ENCODE data around the gene TLR4.

The TLR4 gene

DNA sequence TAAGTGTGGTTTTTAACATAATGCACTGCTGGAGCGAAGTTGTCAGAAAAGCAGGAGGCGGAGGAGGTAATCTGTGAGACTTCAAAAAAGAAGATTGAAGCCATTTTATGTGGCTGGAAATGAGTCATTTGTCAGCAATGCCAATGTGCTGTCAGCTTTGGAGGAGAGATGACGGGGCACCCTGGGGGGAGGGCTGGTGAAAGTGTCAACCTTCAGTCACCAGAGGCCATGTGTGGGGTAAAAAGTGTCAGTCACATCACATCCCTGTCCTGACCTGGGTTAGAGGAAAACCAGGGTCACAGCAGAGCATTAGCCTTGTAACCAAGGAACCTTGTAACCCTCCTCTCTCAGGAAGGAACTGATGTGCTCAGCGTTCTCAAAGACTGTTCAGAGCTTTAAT is 59.1 kb downstream of the TLR4 start:
- Histone ChIP-seq H3K9ac (ENCODE audit: low read depth in 1 of 2, low read length in 2 of 2) (no peak overlapping the region), H3K4me3 (ENCODE audit: low read length in 2 of 2) (no peak overlapping the region), H3K36me3 (ENCODE audit: control insufficient read depth in 2 of 2, insufficient read depth in 2 of 2, low read length in 2 of 2) (no peaks in the 10 kb centered on the region), H3K4me1 (ENCODE audit: control insufficient read depth in 2 of 2, insufficient read depth in 2 of 2, low read length in 2 of 2) (no peaks in the 10 kb centered on the region), H3K9me3 (ENCODE audit: control insufficient read depth in 2 of 2, low read length in 2 of 2) (no peaks in the 10 kb centered on the region), H3K27ac (ENCODE audit: low read depth in 2 of 2, low read length in 2 of 2) (no peak overlapping the region), H3K27me3 (ENCODE audit: control insufficient read depth in 2 of 2, insufficient read depth in 2 of 2, low read length in 2 of 2) (no peaks in the 10 kb centered on the region)

DNA sequence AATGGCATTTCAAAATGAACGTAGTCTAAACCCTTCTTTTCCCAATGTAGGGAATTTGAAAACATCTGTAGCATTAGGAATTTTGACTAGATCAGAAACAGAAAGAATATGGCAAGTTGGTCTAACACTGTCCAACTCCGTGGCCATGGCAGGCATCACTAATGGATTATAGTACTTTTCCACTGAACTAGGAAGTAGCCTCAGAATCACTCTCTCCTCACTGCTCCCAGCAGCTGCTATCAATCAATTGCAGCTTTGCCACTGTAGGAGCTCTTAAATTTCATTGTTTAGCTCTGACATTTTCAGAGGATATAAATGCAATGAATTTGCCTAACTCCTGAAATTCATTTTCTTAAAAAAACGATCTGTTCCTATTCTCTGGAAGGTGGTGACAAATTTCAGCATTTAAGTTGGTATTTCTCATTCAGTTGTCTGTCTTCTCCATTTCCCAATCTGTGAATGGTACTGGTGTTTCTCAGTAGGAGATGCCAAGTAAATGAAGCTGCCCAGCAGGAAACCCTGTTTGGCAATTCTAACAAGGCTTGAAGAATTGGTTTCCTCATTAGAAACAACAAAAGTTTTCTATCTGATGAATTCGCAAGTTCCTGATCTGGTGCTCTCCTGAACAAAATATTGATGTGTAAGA is 64.7 kb downstream of the TLR4 start:
- H3K4me1 ChIP-seq (ENCODE audit: control insufficient read depth in 2 of 2, insufficient read depth in 2 of 2, low read length in 2 of 2): peaks cover 5 to 23% of the 10 kb centered on the region in 2 donors
- no peaks in the 10 kb centered on the region for H3K9me3 ChIP-seq (ENCODE audit: control insufficient read depth in 2 of 2, low read length in 2 of 2)
- H3K27ac ChIP-seq (ENCODE audit: low read depth in 2 of 2, low read length in 2 of 2): no peak overlapping the region
- H3K36me3 ChIP-seq (ENCODE audit: control insufficient read depth in 2 of 2, insufficient read depth in 2 of 2, low read length in 2 of 2): no peaks in the 10 kb centered on the region
- H3K9ac ChIP-seq (ENCODE audit: low read depth in 1 of 2, low read length in 2 of 2): no peak overlapping the region
- H3K4me3 ChIP-seq (ENCODE audit: low read length in 2 of 2): no peak overlapping the region
- no peaks in the 10 kb centered on the region for H3K27me3 ChIP-seq (ENCODE audit: control insufficient read depth in 2 of 2, insufficient read depth in 2 of 2, low read length in 2 of 2)

GRCh38 chr9:117771136-117771535 is 66.9 kb downstream of the TLR4 start:
- no peak overlapping the region for H3K9ac ChIP-seq (ENCODE audit: low read depth in 1 of 2, low read length in 2 of 2)
- H3K9me3 ChIP-seq (ENCODE audit: control insufficient read depth in 2 of 2, low read length in 2 of 2): no peaks in the 10 kb centered on the region
- H3K4me3 ChIP-seq (ENCODE audit: low read length in 2 of 2): peak overlapping the region in 1 of 2 donors; percentile 44
- peaks cover 5 to 23% of the 10 kb centered on the region in 2 donors for H3K4me1 ChIP-seq (ENCODE audit: control insufficient read depth in 2 of 2, insufficient read depth in 2 of 2, low read length in 2 of 2)
- H3K27me3 ChIP-seq (ENCODE audit: control insufficient read depth in 2 of 2, insufficient read depth in 2 of 2, low read length in 2 of 2): no peaks in the 10 kb centered on the region
- peak overlapping the region in 1 of 2 donors; percentile 68 for H3K27ac ChIP-seq (ENCODE audit: low read depth in 2 of 2, low read length in 2 of 2)
- H3K36me3 ChIP-seq (ENCODE audit: control insufficient read depth in 2 of 2, insufficient read depth in 2 of 2, low read length in 2 of 2): no peaks in the 10 kb centered on the region

GRCh38 chr9:117772960-117773359 is 68.8 kb downstream of the TLR4 start:
- Histone ChIP-seq H3K27me3 (ENCODE audit: control insufficient read depth in 2 of 2, insufficient read depth in 2 of 2, low read length in 2 of 2) (no peaks in the 10 kb centered on the region), H3K9ac (ENCODE audit: low read depth in 1 of 2, low read length in 2 of 2) (no peak overlapping the region), H3K9me3 (ENCODE audit: control insufficient read depth in 2 of 2, low read length in 2 of 2) (no peaks in the 10 kb centered on the region), H3K4me3 (ENCODE audit: low read length in 2 of 2) (no peak overlapping the region), H3K27ac (ENCODE audit: low read depth in 2 of 2, low read length in 2 of 2) (peak overlapping the region; percentile 38 to 54), H3K4me1 (ENCODE audit: control insufficient read depth in 2 of 2, insufficient read depth in 2 of 2, low read length in 2 of 2) (peaks cover 5 to 23% of the 10 kb centered on the region in 2 donors), H3K36me3 (ENCODE audit: control insufficient read depth in 2 of 2, insufficient read depth in 2 of 2, low read length in 2 of 2) (no peaks in the 10 kb centered on the region)

Measured in mucosa of rectum (tissue), 2 donors.